ENCODE data around the gene PARN.
"Not testable (repeated sequence)": the region's sequence is repeated elsewhere in the genome, so short reads cannot be mapped to it uniquely, and the experiment has no call there.

PARN gene

DNA sequence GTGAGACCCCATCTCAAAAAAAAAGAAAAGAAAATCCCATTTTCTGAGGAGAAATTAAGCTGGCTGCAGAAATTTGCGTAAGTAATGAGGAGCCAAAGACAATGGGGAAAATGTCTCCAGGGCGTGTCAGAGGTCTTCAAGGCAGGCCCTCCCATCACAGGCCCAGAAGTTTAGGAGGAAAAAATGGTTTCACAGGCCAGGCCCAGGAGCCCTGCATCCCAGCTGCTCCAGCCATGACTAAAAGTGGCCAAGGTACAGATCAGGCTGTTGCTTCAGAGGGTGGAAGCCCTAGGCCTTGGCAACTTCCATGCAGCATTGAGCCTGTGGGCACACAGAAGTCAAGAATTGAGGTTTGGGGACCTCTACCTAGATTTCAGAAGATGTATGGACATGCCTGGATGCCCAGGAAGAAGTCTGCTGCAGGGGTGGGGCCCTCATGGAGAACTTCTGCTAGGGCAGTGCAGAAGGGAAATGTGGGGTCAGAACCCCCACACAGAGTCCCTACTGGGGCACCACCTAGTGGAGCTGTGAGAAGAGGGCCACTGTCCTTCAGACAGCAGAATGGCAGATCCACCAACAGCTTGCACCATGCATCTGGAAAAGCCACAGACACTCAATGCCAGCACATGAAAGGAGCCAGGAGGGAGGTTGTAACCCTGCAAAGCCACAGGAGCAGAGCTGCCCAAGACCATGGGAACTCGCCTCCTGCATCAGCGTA is 55.2 kb downstream of the PARN start:
- DNase-seq (ENCODE audit: low read depth): not testable (repeated sequence)

- no peak for DNase-seq (ENCODE audit: low read depth)
These were observed 57.5 kb downstream of the PARN start for GRCh38 chr16:14572535-14572934.

- no peak for DNase-seq (ENCODE audit: low read depth)
These were observed 60.8 kb downstream of the PARN start for GRCh38 chr16:14569213-14569612.

DNA sequence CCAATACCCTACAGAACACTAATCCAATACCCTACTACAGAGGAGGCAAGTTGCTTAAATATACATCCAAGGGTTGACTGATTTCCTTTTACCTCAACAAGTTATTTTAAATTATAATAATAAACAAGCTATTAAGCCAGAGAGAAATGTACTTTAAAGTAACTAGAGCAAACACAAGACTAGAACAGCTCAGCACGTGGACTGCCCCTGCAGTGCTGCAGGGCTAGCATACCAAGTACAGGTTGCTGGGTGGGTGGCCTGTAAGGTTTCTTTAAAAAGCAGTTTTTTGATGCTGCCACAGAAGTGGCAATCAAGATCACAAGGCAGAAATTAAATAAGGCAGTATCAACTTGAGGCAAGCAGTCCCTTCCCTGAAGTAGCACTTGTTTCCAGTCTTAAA is 63.5 kb downstream of the PARN start:
- no peak for DNase-seq (ENCODE audit: low read depth)

DNA sequence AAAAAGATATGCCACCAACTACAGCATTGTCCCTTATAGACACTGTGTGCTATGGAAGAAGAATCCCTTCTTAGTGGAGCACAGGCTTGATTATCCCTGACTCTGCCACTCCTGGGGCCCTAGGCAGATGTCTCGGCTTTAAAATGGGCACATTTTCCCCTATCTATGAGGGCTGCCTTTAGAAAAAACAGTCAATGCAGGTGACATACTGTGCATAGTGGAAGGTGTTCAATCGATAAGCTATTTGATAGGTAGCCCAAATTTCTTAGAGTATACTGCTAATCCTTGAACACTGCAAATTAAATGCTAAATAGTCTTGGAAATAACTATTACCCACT is 64.4 kb downstream of the PARN start:
- no peak for DNase-seq (ENCODE audit: low read depth)

DNA sequence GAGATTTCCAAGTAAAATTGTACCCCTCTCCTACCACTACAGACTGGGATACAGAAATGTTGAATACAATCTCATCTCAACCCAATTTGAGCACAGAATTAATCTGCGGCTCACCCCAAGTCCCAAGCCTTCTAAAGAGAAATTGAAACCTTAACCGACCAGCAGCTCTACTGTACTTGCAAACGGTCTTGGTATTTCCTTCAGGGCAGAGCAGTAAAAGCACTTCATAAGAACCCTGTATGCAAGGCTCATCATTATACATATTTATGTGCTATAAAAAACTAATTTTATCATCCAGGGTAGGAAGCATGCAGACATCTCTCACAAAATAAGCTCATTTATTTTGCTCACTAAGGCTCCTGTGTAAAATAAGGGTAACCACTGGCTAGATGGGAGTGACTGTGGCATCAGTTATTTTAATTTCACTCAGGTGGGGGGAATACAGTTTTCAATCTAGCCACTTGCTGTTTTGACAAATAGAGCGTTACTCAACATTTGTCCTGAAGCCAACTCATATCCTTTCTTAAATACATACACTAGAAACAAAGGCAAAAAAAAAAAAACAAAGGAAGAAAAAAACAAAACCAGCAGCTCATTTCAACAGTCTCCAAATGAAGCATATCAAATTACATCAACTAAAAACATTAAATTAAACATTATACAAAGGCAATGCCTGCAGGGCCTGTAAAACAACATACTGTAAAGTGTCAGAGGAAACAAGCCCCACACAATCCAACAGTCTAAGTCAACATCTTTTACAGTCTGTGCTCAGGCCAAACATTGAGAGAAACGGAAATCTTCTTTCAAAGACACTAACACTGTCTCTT is 65.0 kb downstream of the PARN start:
- peak; percentile 10 for DNase-seq (ENCODE audit: low read depth)

DNA sequence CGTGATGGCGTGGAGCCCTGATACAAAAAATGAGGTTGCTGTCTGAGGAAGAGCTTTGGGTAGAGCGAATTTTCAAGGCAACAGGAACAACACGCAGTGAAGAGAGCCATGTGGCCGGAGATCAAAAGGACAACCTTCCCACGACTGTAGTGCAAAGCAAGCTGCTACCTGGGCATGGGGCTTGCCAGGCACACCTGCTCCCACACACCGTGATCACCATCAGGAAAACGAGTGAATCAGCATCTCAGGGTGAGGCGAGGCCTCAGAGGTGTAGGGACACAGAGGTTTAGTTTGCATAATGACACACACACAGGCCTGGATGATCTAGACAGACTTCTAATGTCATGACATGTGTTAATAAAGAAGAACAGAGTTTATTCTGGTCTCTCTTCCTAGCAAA is 65.7 kb downstream of the PARN start:
- no peak for DNase-seq (ENCODE audit: low read depth)

DNA sequence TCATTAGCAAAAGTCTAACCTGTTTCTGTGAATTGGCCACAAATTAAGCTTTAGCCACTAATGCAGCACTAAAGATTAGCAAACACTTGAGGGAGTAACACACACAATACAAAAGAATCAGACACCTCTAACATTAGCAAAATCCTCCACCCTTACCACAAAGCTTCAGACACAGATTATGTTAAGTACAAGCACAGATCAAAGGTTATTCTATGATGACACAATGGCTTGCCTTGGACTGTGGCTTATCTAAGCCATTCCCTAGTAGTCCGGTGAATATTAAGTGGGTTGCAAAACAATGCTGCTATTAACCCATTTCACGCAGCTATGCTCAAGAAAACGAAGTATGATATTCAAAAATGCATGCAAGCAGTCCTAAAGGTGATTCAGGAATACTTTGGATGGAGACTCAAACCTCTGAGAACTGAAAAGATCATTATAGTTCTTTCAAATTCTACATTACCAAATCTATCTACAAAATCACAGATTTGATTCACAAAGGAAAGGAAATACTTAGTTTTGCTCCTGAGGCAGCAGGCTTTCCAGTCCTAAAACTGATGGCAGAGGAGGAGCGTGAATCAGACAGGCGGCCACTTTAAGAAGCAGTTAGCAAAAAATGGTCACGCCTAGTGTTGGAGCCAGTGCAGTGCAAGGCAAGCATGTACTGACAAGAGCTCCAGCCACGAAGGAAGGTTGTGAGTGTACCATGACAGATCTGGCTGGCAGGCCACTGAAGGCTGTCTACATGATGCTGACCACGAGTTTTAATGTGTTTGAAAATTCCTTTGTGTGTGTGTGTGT is 67.2 kb downstream of the PARN start:
- peak; percentile 6 for DNase-seq (ENCODE audit: low read depth)

GRCh38 chr16:14560523-14560922 is 69.5 kb downstream of the PARN start:
- DNase-seq (ENCODE audit: low read depth): no peak

- DNase-seq (ENCODE audit: low read depth): no peak
These were observed 70.2 kb downstream of the PARN start for GRCh38 chr16:14559809-14560241.

GRCh38 chr16:14553447-14553846 is 76.6 kb downstream of the PARN start:
- DNase-seq (ENCODE audit: low read depth): no peak

GRCh38 chr16:14549789-14550153 is 80.3 kb downstream of the PARN start:
- DNase-seq (ENCODE audit: low read depth): no peak

DNA sequence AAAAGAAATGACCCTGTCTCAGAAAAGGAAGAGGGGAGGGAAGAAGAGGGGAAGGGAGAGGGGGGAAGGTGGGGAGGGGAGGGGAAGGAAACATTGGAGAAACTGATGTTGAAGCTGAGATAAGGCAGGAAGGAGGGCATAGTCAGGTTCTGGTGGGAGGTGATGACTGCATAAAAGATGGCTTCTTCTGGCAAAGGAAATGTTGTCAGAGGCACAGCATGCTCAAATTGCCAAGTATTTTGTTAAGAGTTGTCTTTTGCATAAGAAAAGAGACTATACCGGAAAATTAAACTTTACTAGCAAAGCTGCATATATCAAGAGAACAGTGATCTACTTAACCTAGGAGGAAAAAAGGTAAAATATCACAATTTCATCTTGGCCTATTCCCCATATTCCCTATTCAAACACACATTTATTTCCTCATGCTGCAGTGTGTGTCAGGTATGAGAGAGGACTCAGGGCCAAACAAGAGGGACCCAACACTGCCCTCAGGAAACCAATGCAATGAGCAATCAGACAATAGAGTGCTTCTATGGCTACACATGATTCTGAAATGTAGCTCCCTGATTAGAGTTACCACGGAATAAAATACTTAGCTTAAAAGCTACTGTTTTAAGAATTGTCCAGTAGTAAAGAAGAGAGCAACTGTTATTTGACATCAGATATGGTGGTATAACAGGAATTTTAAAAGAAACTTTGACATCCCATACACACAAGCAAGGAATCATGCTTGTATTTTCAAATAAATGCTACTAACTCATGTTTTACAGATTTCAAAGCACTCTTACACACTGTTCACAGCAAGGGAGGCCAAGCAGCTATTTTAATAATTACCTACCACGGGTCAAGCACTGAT is 80.9 kb downstream of the PARN start:
- no peak for DNase-seq (ENCODE audit: low read depth)

- DNase-seq (ENCODE audit: low read depth): no peak
These were observed 84.6 kb downstream of the PARN start for GRCh38 chr16:14545346-14545884.

DNA sequence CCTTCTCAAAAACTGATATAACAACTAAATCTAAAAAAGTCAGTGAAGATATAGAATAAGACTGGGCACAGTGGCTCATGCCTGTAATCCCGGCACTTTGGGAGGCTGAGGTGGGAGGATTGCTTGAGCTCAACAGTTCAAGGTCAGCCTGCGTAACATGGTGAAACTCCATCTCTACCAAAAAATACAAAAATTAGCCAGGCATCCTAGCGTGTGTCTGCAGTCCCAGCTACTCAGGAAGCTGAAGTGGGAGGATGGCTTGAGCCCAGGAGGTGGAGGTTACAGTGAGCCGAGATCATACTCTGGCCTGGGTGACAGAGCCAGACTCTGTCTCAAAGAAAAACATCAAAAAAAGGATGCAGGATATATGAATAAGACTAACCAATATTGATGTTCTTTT is 85.2 kb downstream of the PARN start:
- not testable (repeated sequence) for DNase-seq (ENCODE audit: low read depth)

DNA sequence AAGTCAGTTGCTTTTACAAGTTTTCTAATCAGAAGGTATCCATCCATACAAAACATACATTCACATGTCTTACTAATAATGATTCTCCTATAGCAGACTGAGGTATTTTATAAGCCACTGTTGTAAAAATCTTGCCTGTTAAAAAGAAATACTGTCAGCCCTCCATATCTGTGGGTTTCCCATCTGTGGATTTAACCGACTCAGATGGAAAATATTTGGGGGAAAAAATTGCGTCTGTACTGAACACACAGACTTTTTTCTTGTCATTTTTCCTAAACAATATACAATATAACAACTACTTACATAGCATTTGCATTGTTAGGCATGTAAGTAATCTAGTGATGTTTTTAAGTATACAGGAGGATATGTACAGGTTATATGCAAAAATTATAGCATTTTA is 90.4 kb downstream of the PARN start:
- DNase-seq (ENCODE audit: low read depth): no peak

DNA sequence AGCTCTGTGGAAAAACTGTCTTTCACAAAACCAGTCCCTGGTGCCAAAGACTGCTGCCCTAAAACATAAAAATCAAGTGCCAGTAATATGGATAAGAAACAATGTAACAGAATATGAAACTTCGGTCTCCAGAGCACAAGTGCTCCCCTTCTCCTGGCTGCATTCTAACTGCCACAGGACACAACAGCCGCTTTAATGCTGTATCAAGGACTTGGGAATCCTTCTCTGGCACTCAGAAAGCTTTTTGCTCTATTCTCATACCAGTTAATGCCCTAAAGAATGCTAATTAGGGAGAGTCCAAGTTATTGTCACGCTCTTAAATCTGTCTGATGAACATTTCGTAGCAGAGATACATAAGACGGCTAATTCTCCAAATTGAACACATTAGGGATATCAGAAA is 90.9 kb downstream of the PARN start:
- DNase-seq (ENCODE audit: low read depth): no peak

DNA sequence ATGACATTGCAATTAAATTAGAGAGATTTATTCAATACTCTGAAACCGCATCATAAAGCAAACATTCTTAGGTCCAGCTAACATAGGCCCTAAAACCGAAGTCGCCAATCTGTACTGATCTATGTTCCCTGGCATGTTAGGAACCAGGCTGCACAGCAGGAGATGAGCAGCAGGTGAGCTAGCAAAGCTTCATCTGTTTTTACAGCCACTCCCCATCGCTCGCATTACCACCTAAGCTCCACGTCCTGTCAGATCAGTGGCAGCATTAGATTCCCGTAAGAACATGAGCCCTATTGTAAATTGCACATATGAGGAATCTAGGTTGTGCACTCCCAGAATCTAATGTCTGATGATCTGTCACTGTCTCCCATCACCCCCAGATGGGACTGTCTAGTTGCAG is 91.5 kb downstream of the PARN start:
- DNase-seq (ENCODE audit: low read depth): no peak

DNA sequence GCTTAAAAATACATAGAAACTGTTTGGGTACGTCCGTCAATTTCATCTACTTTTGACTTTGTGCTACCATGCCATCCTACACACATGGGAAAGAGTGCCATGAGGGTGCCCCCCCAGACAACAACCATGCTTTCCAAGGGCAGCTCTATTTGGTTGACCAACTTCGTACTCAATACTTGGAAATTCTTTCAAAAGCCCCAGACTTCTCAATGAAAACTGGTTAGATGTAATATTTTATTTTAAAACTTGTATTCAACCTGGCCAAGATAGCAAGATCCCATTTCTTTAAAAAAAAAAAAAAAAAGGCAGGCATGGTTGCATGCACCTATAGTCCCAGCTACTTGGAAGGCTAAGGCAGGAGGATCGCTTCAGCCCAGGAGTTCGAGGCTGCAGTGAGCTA is 98.4 kb downstream of the PARN start:
- DNase-seq (ENCODE audit: low read depth): no peak

- DNase-seq (ENCODE audit: low read depth): no peak
These were observed 99.0 kb downstream of the PARN start for GRCh38 chr16:14531101-14531500.

- no peak for DNase-seq (ENCODE audit: low read depth)
These were observed 100.0 kb downstream of the PARN start for GRCh38 chr16:14530046-14530445.
